GM21381 (cell line): ENCODE data around the gene PAGR1.

Experiments used
- ATAC-seq: cut with Tn5 transposase; IDR thresholded peaks from one replicate; pipeline ENCODE4 v1.9.1; 2021; ENCODE audit warnings: mild to moderate bottlenecking, moderate library complexity; ENCODE audit not compliant: unreplicated experiment

PAGR1 gene

DNA sequence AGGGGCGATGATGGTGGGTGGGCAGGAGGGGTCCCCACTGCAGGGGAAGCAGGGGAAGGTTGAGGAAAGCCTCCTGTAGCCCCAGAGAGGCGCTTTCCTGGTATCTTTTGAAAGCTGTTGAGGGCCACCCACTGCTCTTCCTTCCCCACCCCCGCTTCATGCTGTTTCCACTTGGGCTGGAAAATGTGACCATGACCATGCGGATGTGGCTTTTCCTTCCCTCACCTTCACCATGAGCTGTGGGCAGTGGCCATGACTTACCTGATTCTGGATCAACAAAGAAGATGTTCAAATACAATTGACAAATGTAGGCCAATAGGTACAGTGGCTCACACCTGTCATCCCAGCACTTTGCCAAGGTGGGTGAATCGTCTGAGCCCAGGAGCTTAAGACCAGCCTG, 18.1 kb downstream of the PAGR1 start:
- ATAC-seq: no peak

DNA sequence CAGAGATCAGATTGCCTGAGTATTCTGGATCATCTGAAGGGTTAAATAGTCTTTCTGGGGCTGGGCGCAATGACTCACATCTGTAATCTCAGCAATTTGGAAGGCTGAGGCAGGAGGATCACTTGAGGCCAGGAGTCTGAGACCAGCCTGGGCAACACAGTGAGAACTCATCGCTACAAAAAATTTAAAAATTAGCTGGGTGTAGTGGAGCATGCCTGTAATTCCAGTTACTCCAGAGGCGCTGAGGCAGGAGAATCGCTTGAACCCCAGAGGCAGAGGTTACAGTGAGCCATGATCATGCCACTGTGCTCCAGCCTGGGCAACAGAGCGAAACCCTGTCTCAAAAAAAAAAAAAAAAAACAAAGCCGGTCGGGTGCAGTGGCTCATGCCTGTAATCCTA, 20.0 kb downstream of the PAGR1 start:
- no peak for ATAC-seq

DNA sequence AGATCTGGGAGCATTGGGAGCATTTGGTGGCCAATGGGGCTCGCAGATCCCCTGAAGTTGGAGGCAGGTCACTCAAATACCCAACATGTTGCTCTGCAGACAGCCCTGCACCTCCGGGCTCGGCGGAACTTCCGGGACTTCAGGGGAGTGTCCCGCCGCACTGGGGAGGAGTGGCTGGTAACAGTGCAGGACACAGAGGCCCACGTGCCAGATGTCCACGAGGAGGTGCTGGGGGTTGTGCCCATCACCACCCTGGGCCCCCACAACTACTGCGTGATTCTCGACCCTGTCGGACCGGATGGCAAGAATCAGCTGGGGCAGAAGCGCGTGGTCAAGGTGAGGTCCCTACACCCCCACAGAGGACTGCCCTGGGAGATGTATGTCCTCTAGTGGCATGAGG, 20.7 kb downstream of the PAGR1 start:
- ATAC-seq: no peak

DNA sequence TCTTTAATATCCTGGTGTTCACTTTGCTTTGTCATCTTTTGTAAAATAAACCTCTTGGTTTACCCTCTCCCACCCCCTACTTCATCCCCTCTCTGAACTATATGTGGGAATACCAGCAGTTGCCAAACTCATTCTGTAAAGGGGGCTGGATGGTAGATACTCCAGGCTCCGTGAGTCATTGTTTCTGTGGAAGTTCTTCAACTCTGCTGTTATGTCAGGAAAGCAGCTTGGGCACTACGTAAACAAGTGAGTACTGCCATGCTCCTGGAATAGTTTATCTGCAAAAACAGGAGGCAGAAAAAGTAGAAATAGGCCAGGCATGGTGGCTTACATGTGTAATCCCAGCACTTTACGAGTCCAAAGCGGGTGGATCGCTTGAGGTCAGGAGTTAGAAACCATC, 21.9 kb downstream of the PAGR1 start:
- no peak for ATAC-seq

DNA sequence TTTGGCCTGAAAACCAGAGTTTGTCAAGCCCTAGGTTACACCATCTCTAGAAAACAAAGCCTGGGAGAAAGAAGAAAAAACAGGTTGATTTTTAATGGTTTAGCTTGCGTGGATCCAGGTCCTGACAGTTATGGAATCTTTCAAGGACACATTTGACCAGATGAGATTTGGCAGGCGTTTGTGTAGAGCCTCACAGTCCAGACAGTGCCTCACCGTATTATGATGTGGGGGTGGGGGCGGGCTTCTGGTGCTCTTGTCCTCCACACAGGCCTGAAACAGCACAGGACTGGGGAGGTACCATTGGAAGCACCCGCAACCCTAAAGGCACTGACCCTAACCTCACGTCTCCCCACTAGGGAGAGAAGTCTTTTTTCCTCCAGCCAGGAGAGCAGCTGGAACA, 23.9 kb downstream of the PAGR1 start:
- ATAC-seq: no peak

DNA sequence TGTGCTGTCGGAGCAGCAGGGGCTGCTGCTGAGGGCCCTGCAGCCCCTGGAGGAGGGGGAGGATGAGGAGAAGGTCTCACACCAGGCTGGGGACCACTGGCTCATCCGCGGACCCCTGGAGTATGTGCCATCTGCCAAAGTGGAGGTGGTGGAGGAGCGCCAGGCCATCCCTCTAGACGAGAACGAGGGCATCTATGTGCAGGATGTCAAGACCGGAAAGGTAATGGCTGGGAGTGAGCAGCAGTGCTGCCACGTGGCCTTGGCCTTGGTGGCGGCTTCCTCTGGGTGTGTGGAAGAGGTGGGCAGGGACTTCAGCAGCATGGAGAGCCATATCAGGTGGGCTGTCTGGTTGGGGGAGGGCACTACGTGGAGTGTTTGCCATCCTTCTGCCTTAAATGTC, 24.3 kb downstream of the PAGR1 start:
- ATAC-seq: no peak

DNA sequence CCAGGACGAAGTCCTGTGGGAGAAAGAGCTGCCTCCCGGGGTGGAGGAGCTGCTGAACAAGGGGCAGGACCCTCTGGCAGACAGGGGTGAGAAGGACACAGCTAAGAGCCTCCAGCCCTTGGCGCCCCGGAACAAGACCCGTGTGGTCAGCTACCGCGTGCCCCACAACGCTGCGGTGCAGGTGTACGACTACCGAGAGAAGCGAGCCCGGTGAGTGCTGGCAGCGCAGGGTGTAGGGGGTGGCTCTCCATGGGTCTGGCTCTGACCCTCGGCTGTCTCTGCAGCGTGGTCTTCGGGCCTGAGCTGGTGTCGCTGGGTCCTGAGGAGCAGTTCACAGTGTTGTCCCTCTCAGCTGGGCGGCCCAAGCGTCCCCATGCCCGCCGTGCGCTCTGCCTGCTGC, 25.7 kb downstream of the PAGR1 start:
- ATAC-seq: no peak

DNA sequence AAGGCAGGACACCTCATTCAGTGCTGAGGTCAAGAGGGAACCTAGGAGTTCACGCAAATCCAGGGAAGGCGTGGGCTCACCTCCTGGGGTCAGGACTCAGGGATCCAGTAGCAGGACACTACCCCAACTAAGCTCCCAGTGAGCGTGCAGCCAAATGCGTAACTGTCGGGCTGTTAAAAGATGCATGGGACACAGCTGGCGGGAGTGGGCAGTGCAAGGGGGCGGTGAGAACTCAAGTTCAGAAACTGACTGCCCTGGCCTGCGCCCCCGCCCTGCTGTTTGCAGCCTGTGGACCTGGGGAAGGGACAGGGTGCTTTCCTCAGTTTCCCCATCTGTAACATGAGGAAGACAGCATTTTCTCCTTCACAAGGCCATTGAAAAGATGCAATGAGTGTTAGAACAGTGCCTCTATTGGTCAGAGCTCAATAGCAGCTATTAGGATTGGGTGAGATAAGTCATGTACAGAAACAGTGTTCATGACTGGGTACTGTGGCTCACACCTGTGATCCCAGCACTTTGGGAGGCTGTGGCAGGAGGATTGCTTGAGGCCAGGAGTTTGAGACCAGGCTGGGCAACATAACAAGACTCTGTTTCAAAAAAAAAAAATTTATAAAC, 26.9 kb downstream of the PAGR1 start:
- no peak for ATAC-seq

DNA sequence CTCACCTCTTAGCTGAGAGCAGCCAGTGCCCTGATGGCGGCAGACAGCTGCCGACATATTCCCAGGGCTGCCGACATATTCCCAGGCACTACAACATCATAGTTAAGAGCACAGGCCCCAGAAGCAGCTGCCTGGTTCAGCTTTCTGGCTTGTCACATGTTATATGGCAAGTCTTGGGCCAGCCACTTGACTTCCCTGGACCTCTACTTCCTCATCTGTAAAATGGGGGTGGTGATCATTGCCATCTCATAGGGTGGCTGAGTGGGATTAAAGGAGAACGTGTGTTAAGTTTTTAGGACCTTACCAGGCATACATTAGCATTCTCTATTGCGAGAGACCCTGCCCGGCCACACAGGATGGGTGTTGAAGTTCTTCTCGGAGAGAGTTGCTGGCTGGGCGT, 28.0 kb downstream of the PAGR1 start:
- no peak for ATAC-seq

DNA sequence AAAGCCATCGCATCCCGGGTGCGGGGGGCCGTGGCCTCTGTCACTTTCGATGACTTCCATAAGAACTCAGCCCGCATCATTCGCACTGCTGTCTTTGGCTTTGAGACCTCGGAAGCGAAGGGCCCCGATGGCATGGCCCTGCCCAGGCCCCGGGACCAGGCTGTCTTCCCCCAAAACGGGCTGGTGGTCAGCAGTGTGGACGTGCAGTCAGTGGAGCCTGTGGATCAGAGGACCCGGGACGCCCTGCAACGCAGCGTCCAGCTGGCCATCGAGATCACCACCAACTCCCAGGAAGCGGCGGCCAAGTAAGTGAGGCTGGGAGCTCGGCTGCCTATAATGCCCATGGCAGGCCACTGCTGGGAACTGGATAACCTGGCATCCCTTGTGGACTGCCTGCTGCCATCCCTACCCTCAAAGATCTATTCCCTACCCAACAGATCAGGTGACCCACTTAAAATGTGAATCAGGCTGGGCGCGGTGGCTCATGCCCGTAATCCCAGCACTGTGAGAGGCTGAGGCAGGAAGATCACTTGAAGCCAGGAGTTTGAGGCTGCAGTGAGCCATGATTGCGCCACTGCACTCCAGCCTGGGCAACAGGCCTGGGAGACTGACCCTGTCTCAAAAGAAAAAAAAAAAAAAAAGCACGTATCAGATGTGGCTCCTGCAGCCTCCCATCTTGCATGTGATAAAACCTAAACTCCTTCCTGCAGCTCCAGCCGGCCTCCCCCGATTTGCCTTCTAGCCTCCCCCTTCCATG, 28.8 kb downstream of the PAGR1 start:
- no peak for ATAC-seq

DNA sequence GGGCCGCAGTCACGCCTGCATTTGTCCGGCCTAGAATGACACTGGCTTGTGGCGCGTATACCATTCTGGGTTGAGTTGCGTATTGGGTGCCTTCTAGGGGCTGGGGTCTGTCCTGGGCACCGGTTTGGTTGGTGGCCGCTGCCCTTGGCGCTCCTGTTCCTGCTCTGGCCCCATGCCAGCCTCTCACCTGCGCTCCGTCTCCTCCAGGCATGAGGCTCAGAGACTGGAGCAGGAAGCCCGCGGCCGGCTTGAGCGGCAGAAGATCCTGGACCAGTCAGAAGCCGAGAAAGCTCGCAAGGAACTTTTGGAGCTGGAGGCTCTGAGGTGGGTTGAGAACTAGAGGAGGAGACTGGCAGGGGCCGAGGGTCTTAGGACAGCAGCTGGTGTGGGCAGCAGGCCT, 29.7 kb downstream of the PAGR1 start:
- no peak for ATAC-seq

DNA sequence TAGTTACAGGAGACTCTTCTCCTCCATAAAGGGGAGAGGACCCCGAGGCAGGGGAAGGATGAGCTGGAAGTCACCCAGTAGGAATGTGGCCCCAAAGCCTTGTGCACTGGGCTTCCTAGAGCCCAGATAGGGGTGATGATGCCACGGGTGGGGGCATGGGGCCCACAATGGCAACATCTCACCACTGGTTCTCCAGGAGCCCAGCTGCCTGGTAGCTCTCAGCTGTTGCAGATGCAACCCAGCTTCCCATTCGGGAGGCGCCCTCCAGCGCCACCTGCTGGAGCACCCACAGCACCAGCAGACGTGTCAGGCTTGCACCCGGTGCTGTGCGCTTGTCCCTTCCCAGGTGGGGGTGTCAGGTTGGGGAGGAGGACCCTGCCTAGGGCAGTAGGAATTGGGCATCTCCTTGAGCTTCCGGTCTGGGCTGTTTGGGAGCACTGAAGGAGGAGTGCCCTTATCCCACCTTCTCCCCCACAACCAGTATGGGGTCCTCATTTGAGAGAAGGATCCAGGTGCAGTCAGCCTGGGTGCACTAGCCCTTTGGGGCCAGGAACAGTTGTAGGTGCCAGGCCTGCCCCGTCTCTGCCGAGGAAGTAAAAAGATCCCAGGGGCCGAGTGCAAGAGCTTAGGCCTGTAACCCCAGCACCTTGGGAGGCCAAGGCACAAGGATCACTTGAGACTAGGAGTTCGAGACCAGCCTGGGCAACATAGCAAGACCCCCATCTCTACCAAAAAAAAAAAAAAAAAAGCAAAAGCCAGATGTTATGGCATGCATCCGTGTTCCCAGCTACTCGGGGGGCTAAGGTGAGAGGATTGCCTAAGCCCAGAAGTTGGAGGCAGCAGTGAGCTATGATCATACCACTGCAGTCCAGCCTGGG, 32.7 kb downstream of the PAGR1 start:
- no peak for ATAC-seq

DNA sequence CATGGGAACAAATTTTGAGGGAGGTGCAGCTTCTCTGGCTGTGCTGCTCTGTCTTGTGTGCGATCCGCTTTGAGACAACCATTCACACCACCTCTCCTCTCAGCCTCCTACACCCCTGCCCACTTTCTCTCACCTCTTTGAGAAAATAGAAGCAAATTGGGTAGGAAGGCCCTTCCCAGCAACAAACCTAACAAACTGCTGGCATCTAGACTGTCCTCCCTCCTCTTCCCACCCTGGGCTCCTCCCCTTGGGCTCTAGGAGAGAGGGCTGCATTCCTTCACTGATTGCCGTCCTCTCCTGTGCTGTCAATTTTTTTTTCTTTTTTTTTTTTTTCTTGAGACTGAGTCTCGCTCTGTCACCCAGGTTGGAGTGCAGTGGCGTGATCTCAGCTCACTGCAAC, 33.6 kb downstream of the PAGR1 start:
- ATAC-seq: no peak

DNA sequence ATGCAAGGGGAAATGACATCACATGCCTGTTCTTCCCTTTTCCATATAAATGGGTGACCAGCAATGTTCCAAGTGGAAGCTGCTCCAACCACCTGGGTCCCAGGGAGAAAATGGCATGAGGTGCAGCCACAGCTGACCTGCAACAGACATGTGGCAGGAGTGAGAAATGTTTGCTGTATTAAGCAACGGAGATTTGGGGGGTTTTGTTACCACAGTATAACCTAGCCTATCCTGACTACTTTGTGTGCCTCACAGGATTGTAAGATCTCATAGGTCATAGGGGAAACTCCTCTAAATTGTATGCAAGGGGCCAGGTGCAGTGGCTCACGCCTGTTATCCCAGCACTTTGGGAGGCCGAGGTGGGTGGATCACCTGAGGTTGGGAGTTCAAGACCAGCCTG, 35.0 kb downstream of the PAGR1 start:
- no peak for ATAC-seq

DNA sequence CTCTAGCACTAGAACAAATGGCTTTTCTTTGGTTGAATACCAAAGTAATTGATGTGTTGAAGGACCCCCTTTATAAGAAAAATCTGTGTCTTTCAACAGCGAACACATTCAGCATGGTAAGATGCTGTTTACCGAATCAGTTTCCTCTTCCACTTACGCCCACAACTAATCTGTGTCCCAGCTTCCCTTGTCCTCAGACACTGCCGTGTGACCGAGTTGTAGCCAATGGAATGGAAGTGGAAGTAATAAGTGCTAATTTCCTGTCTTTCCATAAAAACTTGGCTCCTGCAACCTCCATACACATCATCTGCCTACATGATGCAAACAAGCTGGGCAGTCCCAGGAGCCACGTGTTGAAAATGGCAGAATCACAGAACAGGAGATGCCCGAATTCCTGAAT, 36.7 kb downstream of the PAGR1 start:
- no peak for ATAC-seq

DNA sequence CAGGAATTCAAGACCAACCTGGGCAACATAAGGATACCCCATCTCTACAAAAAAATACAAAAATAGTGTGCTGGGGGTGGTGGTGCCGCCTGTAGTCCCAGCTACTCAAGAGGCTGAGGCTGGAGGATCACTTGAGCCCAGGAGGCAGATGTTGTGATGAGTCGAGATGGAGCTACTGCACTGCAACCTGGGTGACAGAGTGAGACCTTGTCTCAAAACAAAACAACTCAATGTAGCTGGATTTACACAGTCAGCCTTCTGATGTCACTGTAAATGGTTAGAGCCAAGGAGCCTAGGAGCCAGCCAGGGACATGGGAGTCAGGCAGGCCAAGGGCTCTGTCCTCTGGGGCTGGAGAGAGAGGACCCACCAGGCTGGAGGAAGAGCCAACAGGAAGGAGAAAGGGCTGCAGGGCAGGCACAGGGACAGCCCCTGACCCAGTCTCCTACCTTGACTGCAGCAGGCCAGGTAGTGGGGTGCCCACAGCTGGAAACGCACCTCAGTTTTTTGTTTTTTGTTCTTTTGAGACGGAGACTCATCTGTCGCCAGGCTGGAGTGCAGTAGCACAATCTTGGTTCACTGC, 38.7 kb downstream of the PAGR1 start:
- no peak for ATAC-seq

DNA sequence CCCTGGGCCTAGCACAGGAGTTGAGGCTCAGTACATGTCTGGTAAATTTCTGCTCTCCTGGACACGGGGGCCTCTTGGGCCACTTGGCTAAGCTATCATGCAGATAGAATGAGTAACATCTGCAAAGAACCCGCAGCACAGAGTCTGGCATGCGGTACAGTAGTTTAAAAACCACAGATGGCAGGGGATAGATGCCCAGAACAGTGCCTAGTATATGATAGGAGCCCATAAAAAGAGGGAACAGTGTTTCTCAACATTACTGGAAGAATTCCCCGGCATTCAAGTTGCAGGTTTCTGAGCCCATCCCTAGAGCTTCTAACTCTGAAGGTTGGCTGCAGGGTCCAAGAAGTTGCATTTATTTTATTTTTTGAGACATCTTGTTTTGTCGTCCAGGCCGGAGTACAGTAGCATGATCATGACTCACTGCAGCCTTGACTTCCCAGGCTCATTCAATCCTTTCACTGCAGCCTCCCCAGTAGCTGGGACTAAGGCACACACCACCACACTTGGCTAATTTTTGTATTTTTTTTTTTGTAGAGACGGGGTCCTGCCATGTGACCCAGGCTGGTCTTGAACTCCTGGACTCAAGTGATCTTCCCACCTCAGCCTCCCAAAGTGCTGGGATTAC, 41.3 kb downstream of the PAGR1 start:
- ATAC-seq: no peak

DNA sequence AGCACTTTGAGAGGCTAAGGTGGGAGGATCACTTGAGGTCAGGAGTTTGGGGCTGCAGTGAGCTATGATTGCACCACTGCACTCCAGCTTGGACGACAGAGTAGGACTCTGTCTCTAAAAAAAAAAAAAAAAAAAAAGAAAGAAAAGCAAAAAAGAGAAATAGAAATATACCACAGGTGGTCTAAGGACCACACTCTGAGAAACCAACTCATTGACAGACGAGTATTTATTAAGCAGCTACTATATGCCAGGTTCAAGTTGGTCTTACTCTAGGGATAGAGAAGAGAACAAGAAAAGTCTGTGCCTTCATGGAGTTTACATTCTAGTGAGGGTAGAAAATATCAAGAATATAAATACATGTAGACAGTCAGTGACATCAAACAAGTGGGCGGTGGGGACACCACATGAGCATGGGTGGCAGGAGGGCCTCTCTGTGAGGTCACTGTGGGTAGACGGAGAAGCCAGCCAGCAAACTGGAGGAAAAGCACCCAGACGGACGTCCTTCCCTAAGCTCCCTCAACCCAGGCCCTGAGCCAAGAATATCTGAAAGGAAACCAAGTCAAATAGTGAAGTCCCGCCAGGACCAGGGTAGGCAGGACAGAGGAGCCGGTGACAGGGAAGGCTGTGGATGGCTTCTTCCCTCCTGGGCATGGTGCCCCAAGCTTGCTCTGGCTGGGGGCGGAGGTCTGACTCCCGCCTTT, 42.3 kb downstream of the PAGR1 start:
- ATAC-seq: no peak

DNA sequence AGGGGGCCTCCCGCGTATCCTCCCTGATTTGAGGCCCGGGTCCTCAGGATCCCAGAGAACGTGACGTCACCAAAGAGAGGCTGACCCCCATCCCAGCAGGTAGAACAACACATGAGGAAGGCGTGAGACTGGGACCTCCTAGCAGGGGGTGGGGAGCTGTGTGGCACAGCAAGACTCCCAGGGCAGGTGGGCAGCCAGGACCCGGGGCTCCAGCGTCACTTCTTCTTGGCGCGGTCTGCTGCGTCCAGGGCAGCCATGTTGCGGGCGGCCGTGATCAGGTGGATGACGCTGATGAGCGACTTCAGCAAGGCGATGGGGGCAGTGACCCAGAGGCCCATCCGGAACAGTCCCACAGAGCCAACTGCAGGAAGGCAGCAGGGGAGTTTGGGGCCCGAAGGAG, 43.0 kb downstream of the PAGR1 start:
- ATAC-seq: no peak

DNA sequence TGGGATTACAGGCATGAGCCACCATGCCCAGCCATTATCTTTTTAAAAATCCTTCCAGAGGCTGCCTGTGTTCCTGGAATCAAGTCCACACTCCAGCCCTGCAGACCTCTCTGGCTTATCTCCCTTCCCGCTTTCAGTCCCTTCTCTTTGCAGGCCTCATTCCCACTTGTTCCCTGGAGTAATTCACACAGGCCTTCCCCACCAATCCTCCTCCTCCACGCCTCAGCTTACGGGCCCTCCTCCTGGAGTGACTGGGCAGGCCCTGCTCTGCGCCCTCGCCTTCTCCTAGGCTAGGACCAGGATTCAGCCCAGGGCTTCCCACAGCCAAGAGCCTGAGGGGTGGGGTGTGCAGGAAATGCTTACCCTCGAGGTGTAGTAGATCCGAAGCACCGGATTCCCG, 44.3 kb downstream of the PAGR1 start:
- no peak for ATAC-seq
